Osteocyte (in vitro differentiated cells): Measurements from ENCODE around the gene IMP3. TPM values are rescaled to one million over a fixed set of nuclear protein-coding genes. Genes with fewer than 3 reads are reported as not detected.

Experiments used
- DNase-seq: peaks from one replicate; pipeline ENCODE4 v3.0.0; 2021; ENCODE audit warnings: mixed read lengths; ENCODE audit not compliant: unreplicated experiment; ENCODE audit errors: extremely low spot score
- H3K27ac Mint-ChIP-seq: one replicate; pipeline ENCODE4 v1.8.0; 2021; ENCODE audit warnings: mild to moderate bottlenecking, mixed read lengths; ENCODE audit not compliant: unreplicated experiment
- H3K27me3 Mint-ChIP-seq: one replicate; pipeline ENCODE4 v1.8.0; 2021; ENCODE audit warnings: mixed read lengths; ENCODE audit not compliant: unreplicated experiment
- H3K36me3 Mint-ChIP-seq: one replicate; pipeline ENCODE4 v1.8.0; 2021; ENCODE audit warnings: mixed read lengths; ENCODE audit not compliant: unreplicated experiment
- H3K4me1 Mint-ChIP-seq: one replicate; pipeline ENCODE4 v1.8.0; 2021; ENCODE audit warnings: mixed read lengths; ENCODE audit not compliant: unreplicated experiment
- H3K4me3 Mint-ChIP-seq: one replicate; pipeline ENCODE4 v1.8.0; 2021; ENCODE audit warnings: mild to moderate bottlenecking, moderate library complexity, mixed read lengths; ENCODE audit not compliant: unreplicated experiment
- H3K9me3 Mint-ChIP-seq: one replicate; pipeline ENCODE4 v1.8.0; 2021; ENCODE audit warnings: mixed read lengths; ENCODE audit not compliant: unreplicated experiment
- CTCF ChIP-seq: fragments of 200-600 bp; sonication (generic); IDR thresholded peaks from 2 replicates; pipeline ENCODE4 v1.5.0; 2021; ENCODE audit warnings: antibody characterized with exemption, mild to moderate bottlenecking, moderate library complexity
- total RNA-seq: library from RNA; stranded (reverse); gene quantifications from 2 replicates; pipeline ENCODE4 v1.2.1, GENCODE V29; 2021

Gene IMP3
- total RNA-seq, 1 donor from 2014 or later: 31.9 TPM

- H3K4me3 Mint-ChIP-seq: peak overlapping the region; percentile 90
- peaks cover 73% of the 10 kb centered on the region for H3K4me1 Mint-ChIP-seq
- DNase-seq: no peak
- H3K9me3 Mint-ChIP-seq: no peaks in the 10 kb centered on the region
- peaks cover 17% of the 10 kb centered on the region for H3K36me3 Mint-ChIP-seq
- peak overlapping the region; percentile 64 for H3K27ac Mint-ChIP-seq
- TF ChIP-seq CTCF: no peak
- H3K27me3 Mint-ChIP-seq: no peaks in the 10 kb centered on the region
Measured at GRCh38 chr15:75650908-75651809, 11.1 kb upstream of the IMP3 start.

- DNase-seq: no peak
- peak overlapping the region; percentile 45 for H3K27ac Mint-ChIP-seq
- TF ChIP-seq CTCF: no peak
- peaks cover 15% of the 10 kb centered on the region for H3K36me3 Mint-ChIP-seq
- peaks cover 71% of the 10 kb centered on the region for H3K4me1 Mint-ChIP-seq
- H3K9me3 Mint-ChIP-seq: no peaks in the 10 kb centered on the region
- H3K4me3 Mint-ChIP-seq: peak overlapping the region; percentile 90
- H3K27me3 Mint-ChIP-seq: no peaks in the 10 kb centered on the region
Measured at GRCh38 chr15:75649848-75650247, 9.8 kb upstream of the IMP3 start.

- Mint-ChIP-seq H3K9me3 (no peaks in the 10 kb centered on the region), H3K27ac (peak overlapping the region; percentile 96), H3K27me3 (no peaks in the 10 kb centered on the region), H3K4me1 (peaks cover 69% of the 10 kb centered on the region), H3K36me3 (peaks cover 15% of the 10 kb centered on the region), H3K4me3 (peak overlapping the region; percentile 90)
- no peak for TF ChIP-seq CTCF
- DNase-seq: no peak
Measured at GRCh38 chr15:75649045-75649761, 9.2 kb upstream of the IMP3 start.

- peak overlapping the region; percentile 90 for H3K4me3 Mint-ChIP-seq
- DNase-seq: no peak
- H3K9me3 Mint-ChIP-seq: no peaks in the 10 kb centered on the region
- peaks cover 15% of the 10 kb centered on the region for H3K36me3 Mint-ChIP-seq
- TF ChIP-seq CTCF: no peak
- peaks cover 70% of the 10 kb centered on the region for H3K4me1 Mint-ChIP-seq
- peak overlapping the region; percentile 96 for H3K27ac Mint-ChIP-seq
- no peaks in the 10 kb centered on the region for H3K27me3 Mint-ChIP-seq
Measured at GRCh38 chr15:75648156-75649000, 8.4 kb upstream of the IMP3 start.
